GM19023 (cell line): Measurements from ENCODE around the gene BTN1A1.

Experiments
- ATAC-seq: cut with Tn5 transposase; IDR thresholded peaks from one replicate; pipeline ENCODE4 v1.9.1; 2021; ENCODE audit warnings: mild to moderate bottlenecking, moderate library complexity; ENCODE audit not compliant: unreplicated experiment

BTN1A1 gene

DNA sequence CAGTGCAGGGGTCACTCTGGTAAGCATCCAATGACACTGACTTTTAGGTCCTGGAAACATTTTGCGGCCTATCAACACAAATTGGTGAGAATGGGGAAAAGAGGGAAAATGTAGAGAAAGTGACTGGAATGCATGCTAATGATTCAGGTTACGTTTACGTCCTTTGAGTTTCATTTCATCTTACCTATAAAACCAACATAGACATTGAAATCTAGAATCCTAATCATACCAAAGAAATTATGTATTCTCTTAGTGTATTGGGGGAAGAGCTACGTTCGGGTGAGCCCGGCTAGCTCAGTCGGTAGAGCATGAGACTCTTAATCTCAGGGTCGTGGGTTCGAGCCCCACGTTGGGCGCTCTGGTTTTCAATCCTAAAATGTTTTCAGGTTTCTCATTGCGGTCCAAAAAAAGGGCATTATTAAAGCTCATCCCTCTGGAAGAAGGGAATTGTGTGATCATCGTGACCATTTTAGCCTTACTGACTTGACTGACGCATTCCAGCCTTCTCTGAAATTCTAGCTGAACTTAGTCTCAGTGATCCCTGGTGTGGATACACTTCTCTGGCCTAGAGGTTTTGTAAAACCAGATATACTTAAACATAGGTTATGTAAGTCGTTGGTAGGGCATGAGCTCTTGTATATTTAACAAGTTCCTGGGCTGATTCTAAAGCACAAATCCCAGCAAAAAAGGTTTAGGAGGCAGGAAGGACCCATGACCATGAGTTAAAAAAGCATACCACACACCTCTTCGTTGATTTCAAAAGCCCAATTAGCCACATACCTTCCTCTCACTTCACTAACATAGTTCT lies 56.4 kb downstream of the BTN1A1 start:
- ATAC-seq = no peak
